HG02759 (cell line): Measurements from ENCODE around the gene NR2C2.

Source experiments
- ATAC-seq: cut with Tn5 transposase; IDR thresholded peaks from one replicate; pipeline ENCODE4 v1.9.1; 2021; ENCODE audit warnings: mild to moderate bottlenecking, moderate library complexity; ENCODE audit not compliant: unreplicated experiment

NR2C2 gene

DNA sequence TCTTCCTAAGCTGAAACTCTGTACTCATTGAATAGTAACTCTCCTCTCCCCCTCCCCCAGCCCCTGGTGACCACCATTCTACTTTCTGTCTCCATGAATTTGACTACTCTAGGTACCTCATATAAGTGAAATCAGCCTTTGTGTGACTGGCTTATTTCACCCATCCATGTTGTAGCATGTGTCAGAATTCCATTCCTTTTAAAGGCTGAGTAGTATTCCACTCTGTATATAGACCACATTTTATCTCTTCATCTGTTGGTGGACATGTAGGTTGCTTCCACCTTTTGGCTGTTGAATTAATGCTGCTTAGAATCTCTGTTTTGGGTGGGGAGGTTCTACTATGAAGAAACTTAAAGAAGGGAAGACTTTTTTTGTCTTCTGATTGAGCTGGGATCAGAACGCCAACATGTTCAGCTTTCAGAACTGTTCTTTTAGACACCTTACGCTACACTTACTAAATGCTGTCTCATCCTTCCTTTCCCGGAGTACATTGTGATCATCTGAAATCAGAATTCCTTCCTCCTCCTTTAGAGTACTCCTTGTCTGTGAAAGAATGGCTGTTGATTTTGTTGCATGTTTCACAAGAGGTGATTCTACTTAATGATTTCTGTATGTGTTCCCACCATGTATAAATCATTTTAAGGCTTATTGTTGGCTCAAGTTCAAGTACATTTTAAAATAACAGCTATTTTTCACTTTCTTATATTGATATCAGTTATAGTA is 67.4 kb downstream of the NR2C2 start:
- no peak for ATAC-seq

GRCh38 chr3:15015456-15015855 is 68.1 kb downstream of the NR2C2 start:
- no peak for ATAC-seq

DNA sequence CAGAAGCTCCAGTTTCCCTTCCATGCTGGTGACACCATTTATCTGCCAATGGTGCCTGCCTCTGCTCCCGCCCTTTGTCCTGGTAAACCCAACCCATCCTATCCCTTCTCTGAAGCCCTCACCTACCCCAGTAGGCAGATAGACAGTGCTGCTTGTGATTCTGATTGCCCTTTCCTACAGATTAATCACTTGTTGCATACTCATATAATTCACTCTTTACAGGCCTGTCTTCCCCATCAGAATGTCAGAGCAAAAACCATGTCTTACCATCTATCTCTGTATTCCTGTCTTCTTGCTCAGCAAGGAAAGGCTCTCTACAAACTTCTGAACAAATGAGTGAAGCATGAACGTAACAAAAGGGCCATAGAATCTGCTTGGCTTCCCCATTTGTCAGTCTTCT is 69.8 kb downstream of the NR2C2 start:
- no peak for ATAC-seq

DNA sequence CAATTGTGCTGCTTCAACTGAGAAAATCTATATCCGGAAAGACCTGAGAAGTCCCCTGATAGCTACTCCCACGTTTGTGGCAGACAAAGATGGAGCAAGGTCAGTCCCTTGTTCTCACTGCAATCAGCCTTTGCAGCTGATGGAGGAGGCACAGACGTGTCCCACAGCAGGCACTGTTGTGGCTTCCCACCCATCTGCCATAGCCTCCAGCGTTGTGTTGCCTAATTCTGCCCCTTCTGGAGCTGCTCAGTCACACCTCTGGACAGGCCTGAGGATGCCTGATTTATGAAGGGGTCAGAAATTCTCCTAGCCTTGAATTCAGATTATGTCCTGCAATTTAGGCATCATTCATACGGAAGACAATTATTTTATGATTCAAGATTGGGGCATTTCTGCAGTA is 75.9 kb downstream of the NR2C2 start:
- no peak for ATAC-seq

DNA sequence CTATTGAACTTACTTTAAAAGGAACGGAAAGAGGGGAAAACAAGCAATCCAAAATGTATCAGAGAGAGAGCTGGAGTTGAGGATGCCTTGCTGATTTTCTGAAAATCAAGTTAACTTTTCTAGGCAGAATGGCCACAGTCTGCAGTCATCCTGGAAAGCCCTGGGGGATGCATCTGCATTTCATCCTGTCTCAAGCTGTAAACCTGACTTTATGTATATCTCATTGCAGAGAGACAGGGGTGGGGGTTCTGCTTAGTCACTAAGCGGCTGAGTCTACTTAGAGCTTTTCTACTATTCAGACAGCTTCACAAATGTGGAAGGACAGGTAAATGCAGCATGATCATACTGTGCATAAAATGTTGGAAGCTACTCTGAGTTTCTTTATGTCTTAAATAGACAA is 76.3 kb downstream of the NR2C2 start:
- ATAC-seq: no peak

GRCh38 chr3:15029625-15030024 is 82.2 kb downstream of the NR2C2 start:
- ATAC-seq: no peak

- no peak for ATAC-seq
Observed at GRCh38 chr3:15032650-15033049, 85.3 kb downstream of the NR2C2 start.

DNA sequence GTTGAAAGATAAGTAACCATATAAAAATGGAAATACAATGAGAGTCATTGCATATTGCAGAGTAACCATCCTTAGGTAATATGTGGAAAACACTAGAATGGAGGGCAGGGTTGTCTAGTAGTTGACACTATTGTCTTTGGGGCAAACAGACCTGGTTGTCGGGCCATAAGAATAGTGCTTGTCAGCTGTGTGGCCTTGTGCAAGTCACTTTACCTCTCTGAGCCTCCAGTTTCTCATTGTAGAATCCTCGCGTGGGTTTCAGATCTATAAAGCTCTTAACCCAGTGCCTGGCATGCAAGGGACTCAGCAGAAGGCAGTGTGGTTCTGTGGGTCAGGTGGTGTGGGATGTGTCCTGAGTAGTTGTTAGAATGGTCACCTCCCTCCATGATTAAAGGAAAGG is 85.7 kb downstream of the NR2C2 start:
- no peak for ATAC-seq

GRCh38 chr3:15038306-15038705 is 90.9 kb downstream of the NR2C2 start:
- ATAC-seq: no peak

GRCh38 chr3:15040844-15041243 is 93.5 kb downstream of the NR2C2 start:
- no peak for ATAC-seq

GRCh38 chr3:15041950-15042349 is 94.6 kb downstream of the NR2C2 start:
- no peak for ATAC-seq

DNA sequence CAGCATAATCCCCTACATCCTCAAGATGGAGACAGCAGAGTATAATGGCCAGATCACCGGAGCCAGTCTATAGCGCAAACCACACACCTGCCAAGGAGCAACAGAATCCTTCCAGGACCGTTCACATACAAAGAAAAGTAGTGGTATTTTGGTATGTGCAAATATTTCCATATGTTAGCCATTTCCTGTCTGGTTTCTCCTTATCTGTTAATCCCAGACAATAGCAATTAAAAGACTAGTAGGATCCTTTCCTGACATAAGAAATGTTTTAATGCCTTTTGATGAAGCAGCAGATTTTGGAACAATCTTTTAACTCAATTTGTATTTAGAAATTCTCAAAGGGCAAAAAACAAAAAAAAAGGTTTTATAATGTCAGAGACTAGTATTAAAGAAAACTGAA is 95.6 kb downstream of the NR2C2 start:
- no peak for ATAC-seq

GRCh38 chr3:15043408-15044171 is 96.2 kb downstream of the NR2C2 start:
- ATAC-seq: no peak

DNA sequence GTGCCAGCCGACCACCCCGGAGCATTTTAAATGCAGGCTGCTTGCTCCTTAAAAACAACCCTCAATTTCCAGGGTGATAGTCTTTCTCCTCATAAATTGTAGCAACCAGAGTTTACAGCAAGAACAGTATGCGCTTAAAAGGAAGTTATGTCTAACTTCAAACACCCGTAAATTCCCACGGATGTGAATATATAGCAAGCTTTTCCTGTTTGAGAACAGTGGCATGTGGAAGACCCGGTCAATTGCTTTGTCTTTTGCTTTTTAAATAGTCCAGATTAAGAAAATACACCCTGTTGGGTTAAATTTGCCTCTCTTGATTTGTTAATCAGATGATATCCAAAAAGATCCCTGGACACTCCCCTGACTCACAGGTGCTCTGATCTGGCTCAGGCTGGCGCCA is 96.9 kb downstream of the NR2C2 start:
- no peak for ATAC-seq

GRCh38 chr3:15045667-15046066 is 98.3 kb downstream of the NR2C2 start:
- ATAC-seq: no peak

- no peak for ATAC-seq
Observed at GRCh38 chr3:15049584-15049983, 102.2 kb downstream of the NR2C2 start.

- ATAC-seq: peak; percentile 85
Observed at GRCh38 chr3:15050405-15051092, 103.2 kb downstream of the NR2C2 start.

DNA sequence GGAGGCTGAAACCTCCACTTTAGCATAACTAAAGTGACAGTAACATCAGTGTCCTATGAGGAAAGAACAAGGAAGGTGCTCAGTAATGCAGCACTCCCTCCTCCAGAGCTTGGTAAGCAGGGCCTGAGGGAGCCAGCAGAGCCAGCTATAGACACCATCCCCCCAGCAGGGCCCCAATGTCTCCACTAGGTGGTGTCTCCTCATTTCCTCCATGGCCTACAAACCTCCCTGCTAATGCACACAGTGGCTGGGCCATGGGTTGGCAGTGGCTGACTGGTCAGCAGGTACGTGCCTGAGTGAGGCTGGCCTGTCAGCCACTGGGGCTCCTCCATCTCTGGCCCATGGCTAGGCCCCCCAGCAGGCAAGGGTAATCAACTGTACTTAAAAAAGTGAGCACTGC is 104.1 kb downstream of the NR2C2 start:
- peak; percentile 57 for ATAC-seq

- ATAC-seq: no peak
Observed at GRCh38 chr3:15052335-15053242, 105.2 kb downstream of the NR2C2 start.

DNA sequence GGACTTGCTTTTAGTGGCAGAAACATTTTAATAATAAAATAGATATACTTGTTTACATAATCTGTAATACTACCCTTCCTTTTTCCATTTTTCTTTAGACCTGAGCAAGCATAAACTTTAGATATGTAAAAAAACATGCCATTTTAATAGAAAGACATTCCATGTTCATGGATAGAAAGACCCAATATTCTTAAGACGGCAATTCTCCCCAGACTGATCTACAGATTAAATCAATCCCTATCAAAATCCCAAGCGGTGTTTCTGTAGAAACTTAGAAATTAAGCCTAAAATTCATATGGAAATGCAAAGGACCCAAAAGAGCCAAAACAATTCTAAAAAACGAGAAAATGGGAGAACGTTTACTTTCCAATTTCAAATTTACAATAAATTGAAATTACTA is 106.2 kb downstream of the NR2C2 start:
- ATAC-seq: no peak

DNA sequence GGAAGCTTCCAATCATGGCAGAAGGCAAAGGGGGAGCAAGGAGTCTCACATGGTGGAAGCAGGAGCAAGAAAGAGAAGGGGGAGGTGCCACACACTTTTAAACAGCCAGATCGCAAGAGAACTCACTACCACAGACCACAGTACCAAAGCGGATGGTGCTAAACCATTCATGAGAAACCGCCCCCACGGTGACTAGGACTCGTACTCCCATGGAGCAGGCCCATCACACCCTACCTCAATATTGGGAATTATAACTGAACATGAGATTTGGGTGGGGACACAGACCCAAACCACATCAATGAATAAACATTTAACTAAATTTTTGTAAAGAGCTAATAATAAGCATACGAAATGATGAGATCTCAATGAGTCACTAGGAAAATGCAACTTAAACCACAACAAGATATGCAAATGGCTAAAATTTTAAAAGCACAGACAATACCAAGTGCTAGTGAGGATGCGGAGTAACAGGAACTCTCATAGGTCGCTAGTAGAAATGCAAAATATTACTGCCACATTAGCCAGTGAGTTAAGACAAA is 107.7 kb downstream of the NR2C2 start:
- peak; percentile 41 for ATAC-seq
